Stomach (tissue), 9 donors: ENCODE data around the gene TMPRSS2. TPM values are rescaled to one million over a fixed set of nuclear protein-coding genes. Genes with fewer than 3 reads are reported as not detected.

Experiments used
- DNase-seq, 2 donors: peaks; one replicate each; pipeline versions ENCODE4 v3.0.0 to v3.0.0-alpha.2; 2013 to 2019
- H3K27ac ChIP-seq, 5 donors: fragments of 200-600 bp in 4 of 5; sonication (generic) in 4 of 5; one replicate each; pipeline ENCODE4 v1.5.1; 2013 to 2019; ENCODE audit warnings: mild to moderate bottlenecking in 1 of 5, moderate library complexity in 1 of 5
- H3K27me3 ChIP-seq, 3 donors: fragments of 200-600 bp; sonication (generic); one replicate each; pipeline ENCODE4 v1.5.1; 2017 to 2019; ENCODE audit warnings: mixed run types in 1 of 3
- H3K36me3 ChIP-seq, 4 donors: fragments of 200-600 bp; sonication (generic); 1 replicate in 3 of 4; 2 replicates in 1 of 4; pipeline ENCODE4 v1.5.1; 2016 to 2019
- H3K4me1 ChIP-seq, 4 donors: fragments of 200-600 bp; sonication (generic); one replicate each; pipeline ENCODE4 v1.5.1; 2016 to 2019
- H3K4me3 ChIP-seq, 4 donors: fragments of 200-600 bp; sonication (generic) in 3 of 4; one replicate each; pipeline ENCODE4 v1.5.1; 2016 to 2019; ENCODE audit warnings: mild to moderate bottlenecking in 1 of 4
- H3K9me3 ChIP-seq, 4 donors: fragments of 200-600 bp; sonication (generic); one replicate each; pipeline ENCODE4 v1.5.1; 2016 to 2019
- EP300 ChIP-seq: sonication (generic); formaldehyde crosslinking; IDR thresholded peaks from one replicate; pipeline ENCODE4 v1.6.1; 2017; ENCODE audit warnings: antibody characterized with exemption
- POLR2A ChIP-seq, 4 donors: fragments of 450-650 bp; IDR thresholded peaks; one replicate each; pipeline ENCODE4 v1.6.1; 2016; ENCODE audit warnings: antibody characterized with exemption in 4 of 4, control low read depth in 2 of 4, mild to moderate bottlenecking in 1 of 4, moderate library complexity in 1 of 4
- POLR2AphosphoS5 ChIP-seq, 3 donors: sonication (generic); formaldehyde crosslinking; IDR thresholded peaks; one replicate each; pipeline ENCODE4 v1.6.1; 2016; ENCODE audit warnings: antibody characterized with exemption in 3 of 3
- WGBS, 5 donors: extraction: QIAGEN DNeasy Blood & Tissue Kit in 3 of 5; methylation state at CpG; one replicate each; pipeline versions ENCODE4 v1.1.5 to v1.1.7; 2013 to 2018; 5-methylcytosine and 5-hydroxymethylcytosine counted together
- intact Hi-C: fragments of 100-400 bp; cut with DNase I; formaldehyde crosslinking; loops from one replicate; pipeline ENCODE4 v1.15.1; 2023; ENCODE audit warnings: low total_unique reads
- polyA plus RNA-seq, 3 donors: library from polyadenylated mRNA; stranded (reverse); fragments of 200-250 nt; gene quantifications; one replicate each; pipeline ENCODE4 v1.2.3, GENCODE V29; 2013
- total RNA-seq, 5 donors: library from RNA; depleted of rRNA; stranded (reverse); fragments of >200 nt; gene quantifications; one replicate each; pipeline versions ENCODE4 v1.1.0 to v1.2.3, GENCODE V29; 2014 to 2016
- TF ChIP-seq, protein P1 (sequence below), 7 experiments: fragments of 450-650 bp in 4 of 7; fragments of 200-600 bp in 3 of 7; sonication (generic) in 3 of 7; IDR thresholded peaks; one replicate each; pipeline ENCODE4 v1.5.1; 2016 to 2019; ENCODE audit warnings: antibody characterized with exemption in 7 of 7, control low read depth in 2 of 7, mild to moderate bottlenecking in 1 of 7
- donor health status: healthy with polysubstance abuse.
- donor health status: Bipolar disorder and iron deficiency.
- donor health status: healthy.

Gene TMPRSS2
- total and polyA plus RNA-seq, 8 donors, result 58.2 to 554 (median 125) TPM

DNA sequence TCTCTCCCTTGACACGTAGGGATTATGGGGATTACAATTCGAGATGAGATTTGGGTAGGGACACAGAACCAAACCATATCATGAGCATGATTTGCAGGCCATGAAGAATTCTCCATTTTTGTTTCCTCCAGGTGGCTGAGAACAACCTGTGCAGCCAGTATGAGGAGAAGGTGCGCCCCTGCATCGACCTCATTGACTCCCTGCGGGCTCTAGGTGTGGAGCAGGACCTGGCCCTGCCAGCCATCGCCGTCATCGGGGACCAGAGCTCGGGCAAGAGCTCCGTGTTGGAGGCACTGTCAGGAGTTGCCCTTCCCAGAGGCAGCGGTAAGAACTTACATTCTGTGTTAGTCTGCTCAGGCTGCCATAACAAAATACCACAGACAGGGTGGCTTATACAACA, 72.3 kb downstream of the TMPRSS2 start:
- Histone ChIP-seq H3K4me3 (no peak overlapping the region), H3K27me3 (no peaks in the 10 kb centered on the region), H3K9me3 (peaks cover 0 to 7% (median 0%) of the 10 kb centered on the region in 4 donors), H3K27ac (no peak overlapping the region), H3K36me3 (peaks cover 48 to 100% (median 98%) of the 10 kb centered on the region in 4 donors), H3K4me1 (peaks cover 0 to 7% (median 3%) of the 10 kb centered on the region in 4 donors)
- no peak for DNase-seq
- TF ChIP-seq, protein P1, sequence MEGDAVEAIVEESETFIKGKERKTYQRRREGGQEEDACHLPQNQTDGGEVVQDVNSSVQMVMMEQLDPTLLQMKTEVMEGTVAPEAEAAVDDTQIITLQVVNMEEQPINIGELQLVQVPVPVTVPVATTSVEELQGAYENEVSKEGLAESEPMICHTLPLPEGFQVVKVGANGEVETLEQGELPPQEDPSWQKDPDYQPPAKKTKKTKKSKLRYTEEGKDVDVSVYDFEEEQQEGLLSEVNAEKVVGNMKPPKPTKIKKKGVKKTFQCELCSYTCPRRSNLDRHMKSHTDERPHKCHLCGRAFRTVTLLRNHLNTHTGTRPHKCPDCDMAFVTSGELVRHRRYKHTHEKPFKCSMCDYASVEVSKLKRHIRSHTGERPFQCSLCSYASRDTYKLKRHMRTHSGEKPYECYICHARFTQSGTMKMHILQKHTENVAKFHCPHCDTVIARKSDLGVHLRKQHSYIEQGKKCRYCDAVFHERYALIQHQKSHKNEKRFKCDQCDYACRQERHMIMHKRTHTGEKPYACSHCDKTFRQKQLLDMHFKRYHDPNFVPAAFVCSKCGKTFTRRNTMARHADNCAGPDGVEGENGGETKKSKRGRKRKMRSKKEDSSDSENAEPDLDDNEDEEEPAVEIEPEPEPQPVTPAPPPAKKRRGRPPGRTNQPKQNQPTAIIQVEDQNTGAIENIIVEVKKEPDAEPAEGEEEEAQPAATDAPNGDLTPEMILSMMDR (IDR thresholded peaks at IDR 0.05), result no peak
- TF ChIP-seq EP300 (no peak), POLR2A (IDR thresholded peaks at IDR 0.05) (no peak), POLR2AphosphoS5 (IDR thresholded peaks at IDR 0.05) (no peak)
- intact Hi-C loops, result no loop called here
- 96 to 98% (median 96%) methylated on average over 11 of the region's 11 CpGs for WGBS, 5 donors

GRCh38 chr21:41433566-41433965, 74.4 kb downstream of the TMPRSS2 start:
- Histone ChIP-seq H3K27me3 (no peaks in the 10 kb centered on the region), H3K36me3 (peaks cover 44 to 100% (median 96%) of the 10 kb centered on the region in 4 donors), H3K9me3 (peaks cover 0 to 7% (median 0%) of the 10 kb centered on the region in 4 donors), H3K4me3 (no peak overlapping the region), H3K4me1 (peaks cover 0 to 7% (median 3%) of the 10 kb centered on the region in 4 donors), H3K27ac (no peak overlapping the region)
- 70 to 79% (median 71%) methylated on average over 2 of the region's 2 CpGs for WGBS, 5 donors
- intact Hi-C loops, result no loop called here
- TF ChIP-seq EP300, result no peak
- no peak for TF ChIP-seq POLR2A (IDR thresholded peaks at IDR 0.05)
- peak in 1 of 3 donors; percentile 5 for TF ChIP-seq POLR2AphosphoS5 (IDR thresholded peaks at IDR 0.05)
- TF ChIP-seq, protein P1 (IDR thresholded peaks at IDR 0.05), result no peak
- DNase-seq, result no peak

GRCh38 chr21:41432562-41433460, 75.1 kb downstream of the TMPRSS2 start:
- H3K36me3 ChIP-seq, result peaks cover 37 to 100% (median 91%) of the 10 kb centered on the region in 4 donors
- intact Hi-C loops, result no loop called here

More at GRCh38 chr21:41432562-41433460, 75.1 kb downstream of the TMPRSS2 start:
- Histone ChIP-seq H3K27ac (no peak overlapping the region), H3K27me3 (no peaks in the 10 kb centered on the region), H3K4me1 (peaks cover 0 to 10% (median 4%) of the 10 kb centered on the region in 4 donors), H3K9me3 (peaks cover 0 to 7% (median 0%) of the 10 kb centered on the region in 4 donors), H3K4me3 (no peak overlapping the region)
- DNase-seq, result peak in 1 of 2 donors; percentile 27
- TF ChIP-seq, protein P1 (IDR thresholded peaks at IDR 0.05), result no peak
- TF ChIP-seq POLR2A (IDR thresholded peaks at IDR 0.05) (no peak), EP300 (no peak), POLR2AphosphoS5 (IDR thresholded peaks at IDR 0.05) (no peak)
- WGBS, 5 donors, result 71 to 94% (median 87%) methylated on average over 10 of the region's 10 CpGs
